ENCODE measurements around the gene FITM2.
"Not testable (repeated sequence)": the region's sequence is repeated elsewhere in the genome, so short reads cannot be mapped to it uniquely, and the experiment has no call there.

Gene FITM2

DNA sequence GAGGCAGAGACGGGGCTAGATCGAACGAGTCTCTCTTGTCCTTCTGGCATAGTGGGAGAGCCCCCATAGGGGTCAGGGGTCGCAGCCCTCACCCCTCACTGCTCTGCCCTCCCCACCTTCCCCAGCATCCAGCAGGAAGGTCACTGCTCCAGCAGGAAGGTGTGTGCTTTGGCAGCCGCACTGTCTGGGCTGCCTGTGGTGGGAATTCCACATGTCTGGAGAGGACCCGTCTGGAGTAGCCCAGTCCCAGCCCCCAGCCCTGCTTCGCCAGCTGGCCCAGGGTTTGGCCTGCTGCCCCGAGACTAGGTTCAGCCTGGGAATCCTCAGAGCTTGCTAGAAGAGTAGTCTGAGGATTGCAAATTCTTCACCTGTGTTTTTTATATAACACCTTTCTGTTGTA lies 23.3 kb upstream of the FITM2 start:
- no peak for ATAC-seq
- TF ChIP-seq ZNF8 (CRISPR knock-in tag; IDR thresholded peaks at IDR 0.05) (no peak), ISL1 (CRISPR knock-in tag; IDR thresholded peaks at IDR 0.05) (no peak), ESRRG (CRISPR knock-in tag; IDR thresholded peaks at IDR 0.05) (no peak), RARB (CRISPR knock-in tag; IDR thresholded peaks at IDR 0.05) (no peak), ZNF70 (CRISPR knock-in tag; IDR thresholded peaks at IDR 0.05) (no peak), ZFP30 (CRISPR knock-in tag; IDR thresholded peaks at IDR 0.05) (no peak), ZFP3 (CRISPR knock-in tag; IDR thresholded peaks at IDR 0.05) (no peak), TOX (CRISPR knock-in tag; IDR thresholded peaks at IDR 0.05; ENCODE audit: borderline replicate concordance) (no peak), GLIS3 (CRISPR knock-in tag; IDR thresholded peaks at IDR 0.05) (no peak), ZNF565 (CRISPR knock-in tag; conservative IDR thresholded peaks at IDR 0.05; ENCODE audit: low read depth) (no peak), CREB5 (CRISPR knock-in tag; IDR thresholded peaks at IDR 0.05; ENCODE audit: low read depth) (no peak), ARNTL (CRISPR knock-in tag; IDR thresholded peaks at IDR 0.05; ENCODE audit: borderline replicate concordance, low read depth) (no peak)
- TF ChIP-seq, protein P1, sequence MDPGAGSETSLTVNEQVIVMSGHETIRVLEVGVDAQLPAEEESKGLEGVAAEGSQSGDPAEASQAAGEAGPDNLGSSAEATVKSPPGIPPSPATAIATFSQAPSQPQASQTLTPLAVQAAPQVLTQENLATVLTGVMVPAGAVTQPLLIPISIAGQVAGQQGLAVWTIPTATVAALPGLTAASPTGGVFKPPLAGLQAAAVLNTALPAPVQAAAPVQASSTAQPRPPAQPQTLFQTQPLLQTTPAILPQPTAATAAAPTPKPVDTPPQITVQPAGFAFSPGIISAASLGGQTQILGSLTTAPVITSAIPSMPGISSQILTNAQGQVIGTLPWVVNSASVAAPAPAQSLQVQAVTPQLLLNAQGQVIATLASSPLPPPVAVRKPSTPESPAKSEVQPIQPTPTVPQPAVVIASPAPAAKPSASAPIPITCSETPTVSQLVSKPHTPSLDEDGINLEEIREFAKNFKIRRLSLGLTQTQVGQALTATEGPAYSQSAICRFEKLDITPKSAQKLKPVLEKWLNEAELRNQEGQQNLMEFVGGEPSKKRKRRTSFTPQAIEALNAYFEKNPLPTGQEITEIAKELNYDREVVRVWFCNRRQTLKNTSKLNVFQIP (CRISPR knock-in tag; IDR thresholded peaks at IDR 0.05; ENCODE audit: borderline replicate concordance, low read depth) = no peak

- TF ChIP-seq PPARA (CRISPR knock-in tag; IDR thresholded peaks at IDR 0.05; ENCODE audit: borderline replicate concordance) (no peak), ZFP3 (CRISPR knock-in tag; IDR thresholded peaks at IDR 0.05) (no peak), ESRRG (CRISPR knock-in tag; IDR thresholded peaks at IDR 0.05) (no peak), BACH2 (CRISPR knock-in tag; IDR thresholded peaks at IDR 0.05; ENCODE audit: borderline replicate concordance) (no peak), CREB5 (CRISPR knock-in tag; IDR thresholded peaks at IDR 0.05; ENCODE audit: low read depth) (no peak), ISL1 (CRISPR knock-in tag; IDR thresholded peaks at IDR 0.05) (no peak), SNAI2 (CRISPR knock-in tag; IDR thresholded peaks at IDR 0.05) (no peak), RARB (CRISPR knock-in tag; IDR thresholded peaks at IDR 0.05) (no peak)
- TF ChIP-seq, protein P2, sequence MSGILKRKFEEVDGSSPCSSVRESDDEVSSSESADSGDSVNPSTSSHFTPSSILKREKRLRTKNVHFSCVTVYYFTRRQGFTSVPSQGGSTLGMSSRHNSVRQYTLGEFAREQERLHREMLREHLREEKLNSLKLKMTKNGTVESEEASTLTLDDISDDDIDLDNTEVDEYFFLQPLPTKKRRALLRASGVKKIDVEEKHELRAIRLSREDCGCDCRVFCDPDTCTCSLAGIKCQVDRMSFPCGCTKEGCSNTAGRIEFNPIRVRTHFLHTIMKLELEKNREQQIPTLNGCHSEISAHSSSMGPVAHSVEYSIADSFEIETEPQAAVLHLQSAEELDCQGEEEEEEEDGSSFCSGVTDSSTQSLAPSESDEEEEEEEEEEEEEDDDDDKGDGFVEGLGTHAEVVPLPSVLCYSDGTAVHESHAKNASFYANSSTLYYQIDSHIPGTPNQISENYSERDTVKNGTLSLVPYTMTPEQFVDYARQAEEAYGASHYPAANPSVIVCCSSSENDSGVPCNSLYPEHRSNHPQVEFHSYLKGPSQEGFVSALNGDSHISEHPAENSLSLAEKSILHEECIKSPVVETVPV (CRISPR knock-in tag; IDR thresholded peaks at IDR 0.05) = no peak
- no peak for ATAC-seq
These were observed 20.2 kb upstream of the FITM2 start for GRCh38 chr20:44331201-44331600.

GRCh38 chr20:44328428-44328827 lies 17.4 kb upstream of the FITM2 start:
- ATAC-seq = no peak
- TF ChIP-seq RARB (CRISPR knock-in tag; IDR thresholded peaks at IDR 0.05) (no peak), ZNF8 (CRISPR knock-in tag; IDR thresholded peaks at IDR 0.05) (no peak), ZNF565 (CRISPR knock-in tag; conservative IDR thresholded peaks at IDR 0.05; ENCODE audit: low read depth) (no peak), CREB5 (CRISPR knock-in tag; IDR thresholded peaks at IDR 0.05; ENCODE audit: low read depth) (no peak)

- not testable (repeated sequence) for ATAC-seq
These were observed 16.7 kb upstream of the FITM2 start for GRCh38 chr20:44327748-44328147.

DNA sequence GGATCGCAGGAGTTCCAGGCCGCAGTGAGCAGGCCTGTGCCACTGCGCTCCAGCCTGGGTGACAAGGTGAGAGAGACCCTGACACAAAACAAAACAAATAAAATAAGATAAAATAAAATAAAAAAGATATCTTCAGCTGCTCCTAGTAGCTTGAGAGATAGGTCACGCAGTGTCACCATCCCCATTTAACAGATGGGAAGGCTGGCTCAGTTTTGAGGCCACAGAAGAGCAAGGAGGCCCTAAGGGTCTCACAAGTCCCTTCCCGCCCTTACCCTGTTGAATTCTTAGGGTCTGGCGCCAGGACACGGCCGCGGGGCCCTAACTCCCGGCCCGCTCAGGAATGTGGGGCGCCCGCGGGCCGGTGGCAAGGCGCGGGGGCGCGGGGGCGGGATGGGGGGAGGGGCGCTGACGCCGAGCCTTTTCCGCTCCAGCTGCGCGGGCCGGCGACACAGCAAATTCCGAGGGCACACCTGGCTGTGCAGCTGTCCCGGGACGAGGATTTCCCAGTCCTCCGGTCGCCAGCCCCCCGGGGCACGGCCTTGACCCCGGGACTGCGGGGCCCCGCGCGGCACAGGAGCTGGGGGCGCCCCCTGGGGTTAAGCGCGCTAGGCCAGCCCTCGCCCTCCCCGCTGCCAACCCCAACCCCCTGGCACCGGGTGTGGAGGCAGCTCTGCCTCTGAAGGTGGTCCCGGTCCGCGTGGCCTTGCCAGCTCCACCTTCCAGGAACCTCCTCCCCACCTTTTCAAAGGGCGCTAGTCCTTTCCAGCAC lies 15.6 kb upstream of the FITM2 start:
- TF ChIP-seq, protein P3, sequence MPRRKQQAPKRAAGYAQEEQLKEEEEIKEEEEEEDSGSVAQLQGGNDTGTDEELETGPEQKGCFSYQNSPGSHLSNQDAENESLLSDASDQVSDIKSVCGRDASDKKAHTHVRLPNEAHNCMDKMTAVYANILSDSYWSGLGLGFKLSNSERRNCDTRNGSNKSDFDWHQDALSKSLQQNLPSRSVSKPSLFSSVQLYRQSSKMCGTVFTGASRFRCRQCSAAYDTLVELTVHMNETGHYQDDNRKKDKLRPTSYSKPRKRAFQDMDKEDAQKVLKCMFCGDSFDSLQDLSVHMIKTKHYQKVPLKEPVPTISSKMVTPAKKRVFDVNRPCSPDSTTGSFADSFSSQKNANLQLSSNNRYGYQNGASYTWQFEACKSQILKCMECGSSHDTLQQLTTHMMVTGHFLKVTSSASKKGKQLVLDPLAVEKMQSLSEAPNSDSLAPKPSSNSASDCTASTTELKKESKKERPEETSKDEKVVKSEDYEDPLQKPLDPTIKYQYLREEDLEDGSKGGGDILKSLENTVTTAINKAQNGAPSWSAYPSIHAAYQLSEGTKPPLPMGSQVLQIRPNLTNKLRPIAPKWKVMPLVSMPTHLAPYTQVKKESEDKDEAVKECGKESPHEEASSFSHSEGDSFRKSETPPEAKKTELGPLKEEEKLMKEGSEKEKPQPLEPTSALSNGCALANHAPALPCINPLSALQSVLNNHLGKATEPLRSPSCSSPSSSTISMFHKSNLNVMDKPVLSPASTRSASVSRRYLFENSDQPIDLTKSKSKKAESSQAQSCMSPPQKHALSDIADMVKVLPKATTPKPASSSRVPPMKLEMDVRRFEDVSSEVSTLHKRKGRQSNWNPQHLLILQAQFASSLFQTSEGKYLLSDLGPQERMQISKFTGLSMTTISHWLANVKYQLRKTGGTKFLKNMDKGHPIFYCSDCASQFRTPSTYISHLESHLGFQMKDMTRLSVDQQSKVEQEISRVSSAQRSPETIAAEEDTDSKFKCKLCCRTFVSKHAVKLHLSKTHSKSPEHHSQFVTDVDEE (CRISPR knock-in tag; IDR thresholded peaks at IDR 0.05) = no peak
- TF ChIP-seq PPARA (CRISPR knock-in tag; IDR thresholded peaks at IDR 0.05; ENCODE audit: borderline replicate concordance) = no peak
- TF ChIP-seq ZNF8 (CRISPR knock-in tag; IDR thresholded peaks at IDR 0.05) = no peak
- no peak for TF ChIP-seq ZC3H10 (CRISPR knock-in tag; IDR thresholded peaks at IDR 0.05)
- no peak for TF ChIP-seq OSR1 (CRISPR knock-in tag; IDR thresholded peaks at IDR 0.05)
- TF ChIP-seq ZNF70 (CRISPR knock-in tag; IDR thresholded peaks at IDR 0.05) = no peak
- no peak for TF ChIP-seq ZNF565 (CRISPR knock-in tag; conservative IDR thresholded peaks at IDR 0.05; ENCODE audit: low read depth)
- no peak for TF ChIP-seq BACH2 (CRISPR knock-in tag; IDR thresholded peaks at IDR 0.05; ENCODE audit: borderline replicate concordance)
- TF ChIP-seq SNAI2 (CRISPR knock-in tag; IDR thresholded peaks at IDR 0.05) = no peak
- no peak for TF ChIP-seq CSDC2 (CRISPR knock-in tag; IDR thresholded peaks at IDR 0.05)
- TF ChIP-seq GLIS3 (CRISPR knock-in tag; IDR thresholded peaks at IDR 0.05) = no peak
- no peak for TF ChIP-seq ISL1 (CRISPR knock-in tag; IDR thresholded peaks at IDR 0.05)
- no peak for ATAC-seq

Measured in SK-N-SH treated with all-trans-retinoic acid at 6 μM for 48 hours (cell line).